CD14-positive monocyte (primary cell): ENCODE results near the gene EIF4E2. TPM values are rescaled to one million over a fixed set of nuclear protein-coding genes. Genes with fewer than 3 reads are reported as not detected.
A peak's percentile ranks its signal among the peaks of the same experiment; 100 is the strongest.

Source experiments
- DNase-seq, 3 donors: peaks; one replicate each; pipeline ENCODE4 v3.0.0-alpha.2; 2011 to 2022
- H2AFZ ChIP-seq: 2 replicates; pipeline ENCODE4 v1.6.0; 2012; ENCODE audit warnings: mild to moderate bottlenecking, low read depth, low read length, inconsistent platforms; ENCODE audit not compliant: insufficient read depth, poor library complexity, severe bottlenecking
- H3K27ac ChIP-seq, 2 donors: 1 replicate in 1 of 2; 2 replicates in 1 of 2; pipeline ENCODE4 v1.5.1; 2012 to 2013; ENCODE audit warnings: low read length in 2 of 2, control low read depth in 1 of 2, inconsistent platforms in 1 of 2, low read depth in 1 of 2, mild to moderate bottlenecking in 1 of 2
- H3K27me3 ChIP-seq, 2 donors: one replicate each; pipeline versions ENCODE4 v1.6.0 to v1.6.1; 2011 to 2013; ENCODE audit warnings: low read length in 2 of 2; ENCODE audit not compliant: control insufficient read depth in 2 of 2, insufficient read depth in 2 of 2
- H3K36me3 ChIP-seq, 2 donors: replicated peaks in 1 of 2; 1 replicate in 1 of 2; 2 replicates in 1 of 2; pipeline versions ENCODE4 v1.5.1 to v1.6.1; 2012 to 2013; ENCODE audit warnings: low read length in 2 of 2, control low read depth in 1 of 2, inconsistent platforms in 1 of 2, mild to moderate bottlenecking in 1 of 2; ENCODE audit not compliant: insufficient read depth in 2 of 2, control insufficient read depth in 1 of 2
- H3K4me1 ChIP-seq, 2 donors: 1 replicate in 1 of 2; 2 replicates in 1 of 2; pipeline versions ENCODE4 v1.5.1 to v1.6.1; 2012 to 2013; ENCODE audit warnings: low read length in 2 of 2, control low read depth in 1 of 2, inconsistent platforms in 1 of 2, mild to moderate bottlenecking in 1 of 2, moderate library complexity in 1 of 2; ENCODE audit not compliant: insufficient read depth in 2 of 2, control insufficient read depth in 1 of 2
- H3K4me2 ChIP-seq: replicated peaks from 2 replicates; pipeline ENCODE3; 2012; ENCODE audit warnings: low read length, moderate library complexity, mild to moderate bottlenecking; ENCODE audit not compliant: poor library complexity, severe bottlenecking; ENCODE audit errors: extremely low read depth
- H3K4me3 ChIP-seq, 3 experiments: fragments of 200-600 bp in 1 of 3; sonication (generic) in 1 of 3; replicated peaks in 1 of 3; 1 replicate in 2 of 3; 2 replicates in 1 of 3; pipeline ENCODE4 v1.5.1; 2011 to 2013; ENCODE audit warnings: low read length in 3 of 3, mild to moderate bottlenecking in 3 of 3, control low read depth in 2 of 3, low read depth in 2 of 3, inconsistent platforms in 1 of 3, moderate library complexity in 1 of 3
- H3K79me2 ChIP-seq: 2 replicates; pipeline ENCODE4 v1.6.0; 2012; ENCODE audit warnings: mild to moderate bottlenecking, control low read depth, inconsistent platforms, low read length, moderate library complexity; ENCODE audit not compliant: insufficient read depth
- H3K9ac ChIP-seq: 2 replicates; pipeline ENCODE4 v1.6.0; 2017; ENCODE audit warnings: low read length, mild to moderate bottlenecking; ENCODE audit not compliant: insufficient read depth, poor library complexity, severe bottlenecking
- H3K9me3 ChIP-seq, 2 donors: replicated peaks in 1 of 2; 1 replicate in 1 of 2; 2 replicates in 1 of 2; pipeline versions ENCODE4 v1.5.1 to v1.6.1; 2012 to 2013; ENCODE audit warnings: low read length in 2 of 2, control low read depth in 1 of 2; ENCODE audit not compliant: control insufficient read depth in 1 of 2, insufficient read depth in 1 of 2
- H4K20me1 ChIP-seq: 2 replicates; pipeline ENCODE4 v1.6.0; 2012; ENCODE audit warnings: mild to moderate bottlenecking, low read length, control low read depth, moderate library complexity; ENCODE audit not compliant: insufficient read depth
- H3K27ac Mint-ChIP-seq, 7 donors: one replicate each; pipeline ENCODE4 v1.8.0; 2020; ENCODE audit warnings: mild to moderate bottlenecking in 7 of 7, mixed read lengths in 7 of 7, moderate library complexity in 6 of 7, inconsistent platforms in 2 of 7
- H3K27me3 Mint-ChIP-seq, 3 donors: one replicate each; pipeline ENCODE4 v1.8.0; 2021 to 2022; ENCODE audit warnings: low read depth in 3 of 3, mild to moderate bottlenecking in 3 of 3, mixed read lengths in 3 of 3, moderate library complexity in 3 of 3, inconsistent platforms in 1 of 3
- H3K36me3 Mint-ChIP-seq, 2 donors: one replicate each; pipeline ENCODE4 v1.8.0; 2020; ENCODE audit warnings: mixed read lengths in 2 of 2, inconsistent platforms in 1 of 2, mild to moderate bottlenecking in 1 of 2
- H3K4me1 Mint-ChIP-seq: one replicate; pipeline ENCODE4 v1.8.0; 2020; ENCODE audit warnings: mild to moderate bottlenecking, mixed read lengths
- H3K4me3 Mint-ChIP-seq, 2 donors: one replicate each; pipeline ENCODE4 v1.8.0; 2020; ENCODE audit warnings: mild to moderate bottlenecking in 2 of 2, mixed read lengths in 2 of 2, moderate library complexity in 1 of 2
- H3K9me3 Mint-ChIP-seq, 7 donors: one replicate each; pipeline ENCODE4 v1.8.0; 2020 to 2022; ENCODE audit warnings: mixed read lengths in 7 of 7, mild to moderate bottlenecking in 6 of 7, moderate library complexity in 6 of 7, inconsistent platforms in 2 of 7
- WGBS: methylation state at CpG from one replicate; pipeline ENCODE4 v1.1.5; 2013; ENCODE audit warnings: missing lambda C conversion rate; ENCODE audit not compliant: insufficient coverage; 5-methylcytosine and 5-hydroxymethylcytosine counted together
- intact Hi-C, 2 donors: fragments of 100-400 bp; cut with micrococcal nuclease; formaldehyde crosslinking; loops; one replicate each; pipeline versions ENCODE4 v1.15.0 to v1.15.1; 2023
- polyA plus RNA-seq, 3 donors: library from polyadenylated mRNA; depleted of rRNA in 1 of 3; unstranded in 2 of 3; stranded (reverse) in 1 of 3; fragments of 300-500 nt in 2 of 3; fragments of >200 nt in 1 of 3; fragmentation: Illumina TruSeq in 2 of 3; gene quantifications; 1 replicate in 2 of 3; 2 replicates in 1 of 3; pipeline ENCODE4 v1.2.3, GENCODE V29; 2012 to 2021
- TF ChIP-seq, protein P1 (sequence below): fragments of 200-600 bp; IDR thresholded peaks from one replicate; pipeline ENCODE4 v1.8.0; 2022; ENCODE audit warnings: antibody characterized with exemption, mild to moderate bottlenecking

The EIF4E2 gene
- polyA plus RNA-seq, 3 donors = 67.2 to 213 (median 188) TPM

DNA sequence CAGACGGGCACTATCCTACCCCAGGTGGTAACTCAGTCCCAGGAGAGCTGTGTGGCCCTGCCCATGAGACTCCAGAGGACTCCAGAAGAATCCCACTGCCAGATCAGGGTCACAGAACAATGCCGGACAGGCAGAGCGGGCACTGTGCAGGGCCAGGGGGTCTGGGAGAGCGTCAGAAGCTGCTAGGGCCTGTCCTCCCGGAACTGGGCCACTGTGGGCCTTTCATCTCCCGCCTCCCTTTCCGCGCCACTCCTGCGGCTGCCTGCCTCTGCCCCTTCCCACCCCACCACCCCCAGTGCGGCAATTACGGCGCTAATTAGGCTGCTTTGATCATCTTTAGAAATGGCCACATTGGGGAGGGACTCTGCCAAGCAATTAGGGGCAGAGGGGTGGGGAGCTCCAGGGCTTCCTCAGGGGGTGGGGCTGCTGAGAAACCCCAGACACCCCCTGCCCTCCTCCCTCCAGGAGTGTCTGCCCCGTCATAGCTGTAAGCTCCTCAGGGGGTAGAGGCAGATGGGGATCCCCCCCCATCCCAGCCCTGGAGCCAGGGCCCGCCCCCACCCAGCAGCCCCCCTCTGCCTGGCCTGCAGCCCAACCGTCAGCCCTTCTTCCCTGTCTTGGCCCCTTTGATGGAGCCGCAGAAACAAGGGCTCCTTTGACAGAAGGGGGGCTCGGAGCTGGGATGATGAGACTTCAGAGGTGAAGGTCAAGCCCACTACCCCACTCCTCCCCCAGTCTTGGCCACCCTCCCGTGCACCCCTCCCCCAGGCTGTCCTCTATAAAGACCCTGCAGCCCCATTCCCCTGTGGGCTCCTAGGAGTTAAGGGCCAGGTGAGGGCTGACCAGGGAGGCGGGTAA is 30.7 kb upstream of the EIF4E2 start, which contains the start of gene PRSS56:
TSS of gene PRSS56 (plus strand) at position 808 of the 858 bp plus-strand sequence. CDS start 211 bp downstream, outside the sequence.
- Histone ChIP-seq H3K4me2 (no peak within 1 kb of the TSS), H3K9me3 (peaks cover 0 to 5% of the 10 kb centered on the region in 2 donors), H3K27me3 (peaks cover 21 to 38% of the 10 kb centered on the region in 2 donors), H3K4me3 (no peak within 1 kb of the TSS), H2AFZ (no peak within 1 kb of the TSS), H3K4me1 (peaks cover 4 to 21% of the 10 kb centered on the region in 2 donors), H3K36me3 (no peaks in the 10 kb centered on the region), H4K20me1 (no peaks in the 10 kb centered on the region), H3K9ac (no peak within 1 kb of the TSS), H3K79me2 (no peaks in the 10 kb centered on the region), H3K27ac (no peak within 1 kb of the TSS)
- TF ChIP-seq, protein P1, sequence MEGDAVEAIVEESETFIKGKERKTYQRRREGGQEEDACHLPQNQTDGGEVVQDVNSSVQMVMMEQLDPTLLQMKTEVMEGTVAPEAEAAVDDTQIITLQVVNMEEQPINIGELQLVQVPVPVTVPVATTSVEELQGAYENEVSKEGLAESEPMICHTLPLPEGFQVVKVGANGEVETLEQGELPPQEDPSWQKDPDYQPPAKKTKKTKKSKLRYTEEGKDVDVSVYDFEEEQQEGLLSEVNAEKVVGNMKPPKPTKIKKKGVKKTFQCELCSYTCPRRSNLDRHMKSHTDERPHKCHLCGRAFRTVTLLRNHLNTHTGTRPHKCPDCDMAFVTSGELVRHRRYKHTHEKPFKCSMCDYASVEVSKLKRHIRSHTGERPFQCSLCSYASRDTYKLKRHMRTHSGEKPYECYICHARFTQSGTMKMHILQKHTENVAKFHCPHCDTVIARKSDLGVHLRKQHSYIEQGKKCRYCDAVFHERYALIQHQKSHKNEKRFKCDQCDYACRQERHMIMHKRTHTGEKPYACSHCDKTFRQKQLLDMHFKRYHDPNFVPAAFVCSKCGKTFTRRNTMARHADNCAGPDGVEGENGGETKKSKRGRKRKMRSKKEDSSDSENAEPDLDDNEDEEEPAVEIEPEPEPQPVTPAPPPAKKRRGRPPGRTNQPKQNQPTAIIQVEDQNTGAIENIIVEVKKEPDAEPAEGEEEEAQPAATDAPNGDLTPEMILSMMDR = no peak
- Mint-ChIP-seq H3K27ac (no peak within 1 kb of the TSS), H3K4me1 (peaks cover 10% of the 10 kb centered on the region), H3K4me3 (peak within 1 kb of the TSS in 1 of 2 donors; percentile 30), H3K9me3 (peaks cover 0 to 6% (median 0%) of the 10 kb centered on the region in 7 donors), H3K36me3 (peaks cover 0 to 2% of the 10 kb centered on the region in 2 donors), H3K27me3 (peaks cover 32 to 47% (median 41%) of the 10 kb centered on the region in 3 donors)
- intact Hi-C loops = no loop called here
- WGBS = 70% methylated on average over 7 of the region's 19 CpGs
- no peak for DNase-seq

DNA sequence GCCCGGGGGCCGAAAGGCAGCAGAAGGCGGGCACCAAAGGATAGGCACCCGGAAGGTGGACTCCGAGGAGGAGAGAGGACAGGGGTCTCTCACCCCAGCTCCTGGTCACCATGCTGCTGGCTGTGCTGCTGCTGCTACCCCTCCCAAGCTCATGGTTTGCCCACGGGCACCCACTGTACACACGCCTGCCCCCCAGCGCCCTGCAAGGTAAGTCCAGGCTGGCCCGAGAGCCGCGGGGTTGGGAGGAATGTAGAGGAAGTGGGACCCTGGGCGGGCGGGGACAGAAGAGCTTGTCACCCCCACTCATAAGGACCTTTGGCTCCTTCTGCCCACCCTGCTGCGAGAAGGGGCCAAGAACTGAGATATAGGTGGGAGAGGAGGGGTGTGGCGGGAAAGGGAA is 30.0 kb upstream of the EIF4E2 start:
- Histone ChIP-seq H4K20me1 (no peaks in the 10 kb centered on the region), H3K9me3 (peaks cover 0 to 5% of the 10 kb centered on the region in 2 donors), H3K4me3 (no peak overlapping the region), H3K27me3 (peaks cover 24 to 45% of the 10 kb centered on the region in 2 donors), H3K9ac (no peak overlapping the region), H2AFZ (no peak overlapping the region), H3K79me2 (no peaks in the 10 kb centered on the region), H3K27ac (no peak overlapping the region), H3K36me3 (no peaks in the 10 kb centered on the region), H3K4me2 (no peak overlapping the region), H3K4me1 (peaks cover 4 to 21% of the 10 kb centered on the region in 2 donors)
- H3K9me3 Mint-ChIP-seq = peaks cover 0 to 6% (median 0%) of the 10 kb centered on the region in 7 donors
- H3K4me1 Mint-ChIP-seq = peaks cover 10% of the 10 kb centered on the region
- no peak overlapping the region for H3K27ac Mint-ChIP-seq
- H3K27me3 Mint-ChIP-seq = peaks cover 35 to 54% (median 41%) of the 10 kb centered on the region in 3 donors
- H3K36me3 Mint-ChIP-seq = peaks cover 0 to 2% of the 10 kb centered on the region in 2 donors
- DNase-seq = no peak
- 77% methylated on average over 5 of the region's 15 CpGs for WGBS
- intact Hi-C loops = no loop called here
- TF ChIP-seq, protein P1 = no peak
- H3K4me3 Mint-ChIP-seq = peak overlapping the region in 1 of 2 donors; percentile 30
